Lung (tissue), 12 donors: Measurements from ENCODE around the gene PPP6R3. TPM values are rescaled to one million over a fixed set of nuclear protein-coding genes. Genes with fewer than 3 reads are reported as not detected.

Source experiments
- ATAC-seq: fragments of 200-7000 bp; cut with Tn5 transposase; one replicate; pipeline ENCODE4 v1.9.1; 2020; ENCODE audit warnings: moderate number of reproducible peaks; ENCODE audit not compliant: insufficient read depth, low FRiP score
- DNase-seq, 3 donors: peaks; one replicate each; pipeline ENCODE4 v3.0.0-alpha.2; 2013 to 2017
- H3K27ac ChIP-seq, 2 donors: one replicate each; pipeline ENCODE4 v1.5.1; 2013; ENCODE audit warnings: mild to moderate bottlenecking in 2 of 2, moderate library complexity in 2 of 2, control low read depth in 1 of 2, inconsistent platforms in 1 of 2, low read depth in 1 of 2, low read length in 1 of 2
- H3K27me3 ChIP-seq, 3 donors: one replicate each; pipeline ENCODE4 v1.5.1; 2013; ENCODE audit warnings: low read length in 2 of 3; ENCODE audit not compliant: control insufficient read depth in 3 of 3, insufficient read depth in 3 of 3
- H3K36me3 ChIP-seq, 4 donors: one replicate each; pipeline ENCODE4 v1.5.1; 2013; ENCODE audit warnings: low read length in 4 of 4, mild to moderate bottlenecking in 1 of 4, moderate library complexity in 1 of 4; ENCODE audit not compliant: control insufficient read depth in 4 of 4, insufficient read depth in 4 of 4
- H3K4me1 ChIP-seq, 5 donors: one replicate each; pipeline ENCODE4 v1.5.1; 2013; ENCODE audit warnings: low read length in 5 of 5, mild to moderate bottlenecking in 2 of 5, moderate library complexity in 1 of 5; ENCODE audit not compliant: control insufficient read depth in 5 of 5, insufficient read depth in 5 of 5
- H3K4me3 ChIP-seq: one replicate; pipeline ENCODE4 v1.5.1; 2013; ENCODE audit warnings: mild to moderate bottlenecking, control low read depth, moderate library complexity
- H3K9ac ChIP-seq, 2 donors: one replicate each; pipeline ENCODE4 v1.5.1; 2013; ENCODE audit warnings: low read length in 2 of 2, control low read depth in 1 of 2; ENCODE audit not compliant: insufficient read depth in 1 of 2
- H3K9me3 ChIP-seq, 4 donors: one replicate each; pipeline ENCODE4 v1.5.1; 2013; ENCODE audit warnings: low read length in 3 of 4, mild to moderate bottlenecking in 1 of 4, moderate library complexity in 1 of 4; ENCODE audit not compliant: control insufficient read depth in 4 of 4, insufficient read depth in 3 of 4
- CTCF ChIP-seq: IDR thresholded peaks from 2 replicates; pipeline ENCODE4 v1.5.1; 2012; ENCODE audit warnings: mild to moderate bottlenecking; ENCODE audit errors: control extremely low read depth, extremely low read depth
- WGBS, 2 donors: extraction: QIAGEN DNeasy Blood & Tissue Kit; methylation state at CpG; one replicate each; pipeline ENCODE4 v1.1.7; 2013; 5-methylcytosine and 5-hydroxymethylcytosine counted together
- polyA plus RNA-seq, 2 donors: library from polyadenylated mRNA; stranded (reverse); fragments of 200-250 nt; gene quantifications; one replicate each; pipeline ENCODE4 v1.2.1, GENCODE V29; 2013
- total RNA-seq, 2 donors: library from RNA; depleted of rRNA in 1 of 2; stranded (reverse); fragments of >200 nt in 1 of 2; gene quantifications; one replicate each; pipeline ENCODE4 v1.2.1, GENCODE V29; 2014 to 2021
- donor health status: control.
- donor health status: control.
- donor health status: Bipolar disorder and iron deficiency.
- donor health status: healthy.
- donor health status: DM: yes; HTN: yes; CAD: no.

Gene PPP6R3
- total and polyA plus RNA-seq, 4 donors, result 28.5 to 217 (median 60.7) TPM

GRCh38 chr11:68650801-68651200, 190.2 kb downstream of the PPP6R3 start:
- Histone ChIP-seq H3K36me3 (no peaks in the 10 kb centered on the region), H3K27me3 (no peaks in the 10 kb centered on the region), H3K4me3 (no peak overlapping the region), H3K4me1 (no peaks in the 10 kb centered on the region), H3K9ac (no peak overlapping the region), H3K27ac (no peak overlapping the region), H3K9me3 (peaks cover 2 to 8% (median 5%) of the 10 kb centered on the region in 4 donors)
- WGBS, 2 donors, result 88 to 94% methylated on average over 14 of the region's 14 CpGs
- no peak for TF ChIP-seq CTCF
- ATAC-seq, result no peak
- DNase-seq, result no peak

GRCh38 chr11:68651208-68651984, 190.8 kb downstream of the PPP6R3 start:
- DNase-seq, result peak in 1 of 3 donors; percentile 4
- 65 to 78% methylated on average over 22 of the region's 22 CpGs for WGBS, 2 donors
- H3K27ac ChIP-seq, result no peak overlapping the region

GRCh38 chr11:68651985-68652682, 191.6 kb downstream of the PPP6R3 start:
- ATAC-seq, result no peak
- no peaks in the 10 kb centered on the region for H3K27me3 ChIP-seq
- no peak for DNase-seq

More at GRCh38 chr11:68651208-68651984, 190.8 kb downstream of the PPP6R3 start:
- Histone ChIP-seq H3K9ac (no peak overlapping the region), H3K36me3 (no peaks in the 10 kb centered on the region), H3K27me3 (no peaks in the 10 kb centered on the region), H3K4me1 (no peaks in the 10 kb centered on the region), H3K4me3 (no peak overlapping the region), H3K9me3 (peaks cover 2 to 8% (median 5%) of the 10 kb centered on the region in 4 donors)
- no peak for TF ChIP-seq CTCF
- no peak for ATAC-seq

More at GRCh38 chr11:68651985-68652682, 191.6 kb downstream of the PPP6R3 start:
- Histone ChIP-seq H3K9me3 (peaks cover 0 to 8% (median 4%) of the 10 kb centered on the region in 4 donors), H3K4me3 (no peak overlapping the region), H3K4me1 (no peaks in the 10 kb centered on the region), H3K36me3 (no peaks in the 10 kb centered on the region), H3K9ac (no peak overlapping the region), H3K27ac (no peak overlapping the region)
- no peak for TF ChIP-seq CTCF
- WGBS, 2 donors, result 71 to 81% methylated on average over 16 of the region's 16 CpGs
